Myocyte (in vitro differentiated cells): ENCODE data around the gene TNFAIP8. TPM values are rescaled to one million over a fixed set of nuclear protein-coding genes. Genes with fewer than 3 reads are reported as not detected.
"Not testable (repeated sequence)": the region's sequence is repeated elsewhere in the genome, so short reads cannot be mapped to it uniquely, and the experiment has no call there.

Source experiments
- DNase-seq: peaks from one replicate; pipeline ENCODE4 v3.0.0-alpha.2; 2012; ENCODE audit warnings: low read depth
- total RNA-seq: library from RNA; depleted of rRNA; stranded (reverse); fragments of >200 nt; gene quantifications from 2 replicates; pipeline ENCODE4 v1.2.3, GENCODE V29; 2014

TNFAIP8 gene
- total RNA-seq, 1 donor from 2014 or later, result 25.6 TPM

GRCh38 chr5:119417891-119418605 lies 62.2 kb downstream of the TNFAIP8 start:
- no peak for DNase-seq

- no peak for DNase-seq
Observed at GRCh38 chr5:119418606-119419100, 62.8 kb downstream of the TNFAIP8 start.

GRCh38 chr5:119420169-119420568 lies 64.3 kb downstream of the TNFAIP8 start:
- DNase-seq, result no peak

GRCh38 chr5:119426057-119426456 lies 70.2 kb downstream of the TNFAIP8 start:
- no peak for DNase-seq

- no peak for DNase-seq
Observed at GRCh38 chr5:119427060-119427459, 71.2 kb downstream of the TNFAIP8 start.

- DNase-seq, result not testable (repeated sequence)
Observed at GRCh38 chr5:119427596-119427995, 71.8 kb downstream of the TNFAIP8 start.

- DNase-seq, result not testable (repeated sequence)
Observed at GRCh38 chr5:119428166-119428565, 72.3 kb downstream of the TNFAIP8 start.

- not testable (repeated sequence) for DNase-seq
Observed at GRCh38 chr5:119428574-119428973, 72.8 kb downstream of the TNFAIP8 start.

- DNase-seq, result not testable (repeated sequence)
Observed at GRCh38 chr5:119432674-119433237, 76.9 kb downstream of the TNFAIP8 start.

- DNase-seq, result no peak
Observed at GRCh38 chr5:119435436-119436132, 79.8 kb downstream of the TNFAIP8 start.

GRCh38 chr5:119437785-119438586 lies 82.2 kb downstream of the TNFAIP8 start:
- DNase-seq, result not testable (repeated sequence)

GRCh38 chr5:119438587-119438917 lies 82.7 kb downstream of the TNFAIP8 start:
- not testable (repeated sequence) for DNase-seq

- DNase-seq, result no peak
Observed at GRCh38 chr5:119439140-119439631, 83.4 kb downstream of the TNFAIP8 start.

- DNase-seq, result not testable (repeated sequence)
Observed at GRCh38 chr5:119439632-119440031, 83.8 kb downstream of the TNFAIP8 start.

GRCh38 chr5:119444643-119445042 lies 88.8 kb downstream of the TNFAIP8 start:
- not testable (repeated sequence) for DNase-seq

- no peak for DNase-seq
Observed at GRCh38 chr5:119445544-119445943, 89.7 kb downstream of the TNFAIP8 start.

Other genes with a start within 250 kb of the TNFAIP8 start
- 85.6 and 117 TPM in 2 replicates for gene HSD17B4, start 96.5 kb downstream of the TNFAIP8 start, total RNA-seq